Measurements from ENCODE around the gene TRIM46. TPM values are rescaled to one million over a fixed set of nuclear protein-coding genes. Genes with fewer than 3 reads are reported as not detected.
A peak's percentile ranks its signal among the peaks of the same experiment; 100 is the strongest.

Gene TRIM46
- polyA plus RNA-seq (2011; rRNA removed) (2.9 and 3.8 TPM in 2 replicates), polyA minus RNA-seq (2011; rRNA and poly(A)+ RNA removed) (5.1 and 9.9 TPM in 2 replicates)

DNA sequence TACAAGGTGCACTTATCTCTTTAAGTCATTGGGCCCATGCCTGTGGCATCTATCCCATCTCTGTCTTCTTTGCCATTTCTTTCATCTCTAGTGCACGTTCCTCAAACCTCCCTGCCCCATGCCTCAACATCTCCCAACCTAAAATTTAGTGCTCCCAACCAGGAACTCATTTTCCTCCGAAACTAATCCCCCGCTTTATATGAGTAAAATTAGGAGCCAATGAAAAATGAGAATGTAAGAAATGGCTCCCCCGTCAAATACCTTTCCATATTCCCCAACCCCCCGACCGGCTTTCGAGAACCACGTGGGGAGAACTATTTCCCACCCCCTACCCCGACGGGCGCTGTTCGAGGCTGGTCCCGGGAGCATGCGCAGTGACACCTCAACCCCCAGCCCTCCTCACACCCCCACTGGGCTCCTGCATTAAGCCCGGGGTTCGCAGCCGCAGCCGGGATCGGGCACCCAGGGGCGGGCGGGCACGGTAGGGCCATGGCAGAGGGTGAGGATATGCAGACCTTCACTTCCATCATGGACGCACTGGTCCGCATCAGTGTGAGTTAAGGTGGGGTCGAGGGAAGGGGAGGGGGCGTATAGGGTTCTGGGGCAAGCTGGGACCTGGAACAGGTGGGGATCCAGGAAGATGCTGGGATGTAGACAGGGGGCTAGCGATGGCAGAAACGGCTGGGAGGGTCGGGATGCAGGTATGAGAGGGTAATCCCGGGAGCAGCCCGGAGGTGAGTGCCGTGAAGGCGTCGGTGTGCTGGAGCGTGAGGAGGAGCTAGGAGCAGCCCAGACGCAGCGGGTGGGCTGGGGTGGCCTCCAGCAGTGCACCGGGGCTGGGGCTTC lies at the start of gene TRIM46:
Gene TRIM46 (plus strand): TSS at position 372 of the 846 bp plus-strand sequence. CDS start 118 bp downstream, at position 490.
- ChIA-PET POLR2A (interaction anchor here (0.6 to 1.5 kb wide), 10 partner anchors 20 to 218 kb away, joined by 3 to 10 read pairs (median 4); partner anchors contain the start of genes EFNA3, PBXIP1, SHC1 and SLC50A1), CTCF (interaction anchor here (0.7 to 12.4 kb wide), 33 partner anchors 8 to 203 kb away, joined by 3 to 317 read pairs (median 5); partner anchors contain the start of genes MTX1, SHC1, SLC50A1 and THBS3)
- DNase-seq (ENCODE audit: low read depth, low spot score) = no peak
- H3K27me3 ChIP-seq (ENCODE audit: control insufficient read depth, insufficient read depth, low read length) = no peaks in the 10 kb centered on the region
- TF ChIP-seq, protein P1, sequence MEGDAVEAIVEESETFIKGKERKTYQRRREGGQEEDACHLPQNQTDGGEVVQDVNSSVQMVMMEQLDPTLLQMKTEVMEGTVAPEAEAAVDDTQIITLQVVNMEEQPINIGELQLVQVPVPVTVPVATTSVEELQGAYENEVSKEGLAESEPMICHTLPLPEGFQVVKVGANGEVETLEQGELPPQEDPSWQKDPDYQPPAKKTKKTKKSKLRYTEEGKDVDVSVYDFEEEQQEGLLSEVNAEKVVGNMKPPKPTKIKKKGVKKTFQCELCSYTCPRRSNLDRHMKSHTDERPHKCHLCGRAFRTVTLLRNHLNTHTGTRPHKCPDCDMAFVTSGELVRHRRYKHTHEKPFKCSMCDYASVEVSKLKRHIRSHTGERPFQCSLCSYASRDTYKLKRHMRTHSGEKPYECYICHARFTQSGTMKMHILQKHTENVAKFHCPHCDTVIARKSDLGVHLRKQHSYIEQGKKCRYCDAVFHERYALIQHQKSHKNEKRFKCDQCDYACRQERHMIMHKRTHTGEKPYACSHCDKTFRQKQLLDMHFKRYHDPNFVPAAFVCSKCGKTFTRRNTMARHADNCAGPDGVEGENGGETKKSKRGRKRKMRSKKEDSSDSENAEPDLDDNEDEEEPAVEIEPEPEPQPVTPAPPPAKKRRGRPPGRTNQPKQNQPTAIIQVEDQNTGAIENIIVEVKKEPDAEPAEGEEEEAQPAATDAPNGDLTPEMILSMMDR (IDR thresholded peaks at IDR 0.05; ENCODE audit: low read depth, low read length) = no peak
- peak within 1 kb of the TSS; percentile 92 for H3K27ac ChIP-seq (ENCODE audit: low read depth, low read length)
- peak within 1 kb of the TSS; percentile 99 for H3K4me3 ChIP-seq (ENCODE audit: low read depth, low read length)
- no peaks in the 10 kb centered on the region; the same call in 1 of the 2 replicates for H3K9me3 ChIP-seq (ENCODE audit: control insufficient read depth, insufficient read depth, low read length)

- POLR2A ChIA-PET = no interaction called here
- no peak for DNase-seq (ENCODE audit: low read depth, low spot score)
- Histone ChIP-seq H3K27me3 (ENCODE audit: control insufficient read depth, insufficient read depth, low read length) (peaks cover 57% of the 10 kb centered on the region), H3K9me3 (ENCODE audit: control insufficient read depth, insufficient read depth, low read length) (no peaks in the 10 kb centered on the region; the same call in 1 of the 2 replicates), H3K27ac (ENCODE audit: low read depth, low read length) (no peak overlapping the region), H3K4me3 (ENCODE audit: low read depth, low read length) (no peak overlapping the region)
- CTCF ChIA-PET = interaction anchor here (1.5 to 3.2 kb wide), 2 partner anchors 33 to 40 kb away, joined by 3 to 12 read pairs; no protein-coding TSS in a partner anchor
- TF ChIP-seq, protein P1 (IDR thresholded peaks at IDR 0.05; ENCODE audit: low read depth, low read length) = no peak
These were observed 48.9 kb upstream of the TRIM46 start for GRCh38 chr1:155124503-155125463.

- H3K9me3 ChIP-seq (ENCODE audit: control insufficient read depth, insufficient read depth, low read length) = no peaks in the 10 kb centered on the region; the same call in 1 of the 2 replicates
- no peak overlapping the region for H3K4me3 ChIP-seq (ENCODE audit: low read depth, low read length)
- H3K27me3 ChIP-seq (ENCODE audit: control insufficient read depth, insufficient read depth, low read length) = peaks cover 49% of the 10 kb centered on the region
- ChIA-PET POLR2A (no interaction called here), CTCF (interaction anchor here (1.5 to 3.2 kb wide), 2 partner anchors 34 to 40 kb away, joined by 3 to 12 read pairs; no protein-coding TSS in a partner anchor)
- no peak overlapping the region for H3K27ac ChIP-seq (ENCODE audit: low read depth, low read length)
- TF ChIP-seq, protein P1 (IDR thresholded peaks at IDR 0.05; ENCODE audit: low read depth, low read length) = no peak
- DNase-seq (ENCODE audit: low read depth, low spot score) = no peak
These were observed 48.1 kb upstream of the TRIM46 start for GRCh38 chr1:155125511-155125945.

GRCh38 chr1:155125946-155126555 lies 47.6 kb upstream of the TRIM46 start:
- H3K4me3 ChIP-seq (ENCODE audit: low read depth, low read length) = no peak overlapping the region; the same call in 1 of the 2 replicates
- no peaks in the 10 kb centered on the region; the same call in 1 of the 2 replicates for H3K9me3 ChIP-seq (ENCODE audit: control insufficient read depth, insufficient read depth, low read length)
- no peak overlapping the region for H3K27ac ChIP-seq (ENCODE audit: low read depth, low read length)
- ChIA-PET CTCF (interaction anchor here (1.5 to 3.2 kb wide), 2 partner anchors 34 to 41 kb away, joined by 3 to 12 read pairs; no protein-coding TSS in a partner anchor), POLR2A (no interaction called here)
- TF ChIP-seq, protein P1 (IDR thresholded peaks at IDR 0.05; ENCODE audit: low read depth, low read length) = no peak
- peaks cover 44% of the 10 kb centered on the region for H3K27me3 ChIP-seq (ENCODE audit: control insufficient read depth, insufficient read depth, low read length)
- DNase-seq (ENCODE audit: low read depth, low spot score) = no peak
